Neural cell (in vitro differentiated cells): ENCODE data around the gene ZNF778. TPM values are rescaled to one million over a fixed set of nuclear protein-coding genes. Genes with fewer than 3 reads are reported as not detected.

Source experiments
- H2AFZ ChIP-seq: fragments of 200-600, 300-800 bp; sonication (generic), shearing (Covaris generic); 2 replicates; pipeline ENCODE4 v1.6.0; 2014; ENCODE audit warnings: low read depth, mild to moderate bottlenecking, antibody characterized with exemption, low read length, moderate library complexity
- H3F3A ChIP-seq: fragments of 200-600 bp; shearing (Covaris generic); 2 replicates; pipeline ENCODE4 v1.6.1; 2016; ENCODE audit warnings: mild to moderate bottlenecking, moderate library complexity, mixed read lengths, antibody characterized with exemption, low read length; ENCODE audit not compliant: insufficient read depth, poor library complexity, severe bottlenecking
- H3K27ac ChIP-seq: fragments of 200-600, 300-800 bp; sonication (generic), shearing (Covaris generic); 2 replicates; pipeline ENCODE4 v1.5.1; 2014; ENCODE audit warnings: mild to moderate bottlenecking, low read length, moderate library complexity
- H3K27me3 ChIP-seq: fragments of 300-800, 200-600 bp; sonication (generic), shearing (Covaris generic); 2 replicates; pipeline ENCODE4 v1.6.0; 2014; ENCODE audit warnings: mild to moderate bottlenecking, low read depth, low read length, moderate library complexity; ENCODE audit not compliant: insufficient read depth
- H3K36me3 ChIP-seq: fragments of 300-800, 200-600 bp; sonication (generic), shearing (Covaris generic); 2 replicates; pipeline ENCODE4 v1.5.1; 2014; ENCODE audit warnings: mild to moderate bottlenecking, antibody characterized with exemption, low read length, moderate library complexity; ENCODE audit not compliant: insufficient read depth
- H3K4me2 ChIP-seq: fragments of 300-800, 200-600 bp; sonication (generic), shearing (Covaris generic); 2 replicates; pipeline ENCODE4 v1.6.0; 2014; ENCODE audit warnings: mild to moderate bottlenecking, low read length
- H3K4me3 ChIP-seq: fragments of 300-800, 200-600 bp; sonication (generic), shearing (Covaris generic); 2 replicates; pipeline ENCODE4 v1.5.1; 2014; ENCODE audit warnings: mild to moderate bottlenecking, low read length, moderate library complexity
- H3K79me2 ChIP-seq: fragments of 200-600 bp; shearing (Covaris generic); replicated peaks from 2 replicates; pipeline ENCODE4 v1.6.0; 2014; ENCODE audit warnings: mild to moderate bottlenecking, low read length, moderate library complexity; ENCODE audit not compliant: insufficient read depth
- H3K9ac ChIP-seq: fragments of 300-800, 200-600 bp; sonication (generic), shearing (Covaris generic); 2 replicates; pipeline ENCODE4 v1.6.1; 2016; ENCODE audit warnings: mild to moderate bottlenecking, low read length, mixed read lengths
- H3K9me2 ChIP-seq: fragments of 200-600 bp; shearing (Covaris generic); 2 replicates; pipeline ENCODE4 v1.6.1; 2016; ENCODE audit warnings: mild to moderate bottlenecking, low read length, mixed read lengths; ENCODE audit not compliant: insufficient read depth
- H3K9me3 ChIP-seq: fragments of 200-600, 300-800 bp; sonication (generic), shearing (Covaris generic); 2 replicates; pipeline ENCODE4 v1.6.1; 2016; ENCODE audit warnings: mild to moderate bottlenecking, mixed run types, low read length, moderate library complexity, mixed read lengths
- H4K20me1 ChIP-seq: fragments of 200-600 bp; shearing (Covaris generic); 2 replicates; pipeline ENCODE4 v1.6.1; 2016; ENCODE audit warnings: mild to moderate bottlenecking, mixed run types; ENCODE audit not compliant: insufficient read depth
- EP300 ChIP-seq: fragments of 450-650 bp; conservative IDR thresholded peaks from 2 replicates; pipeline ENCODE4 v1.6.1; 2014; ENCODE audit warnings: antibody characterized with exemption, mild to moderate bottlenecking, moderate library complexity; ENCODE audit not compliant: poor library complexity, severe bottlenecking
- EZH2 ChIP-seq: fragments of 200-600, 300-800 bp; shearing (Covaris generic), sonication (generic); IDR thresholded peaks from 2 replicates; pipeline ENCODE4 v1.6.1; 2014; ENCODE audit warnings: antibody characterized with exemption, low read length, borderline replicate concordance, mild to moderate bottlenecking; ENCODE audit not compliant: insufficient read depth, poor library complexity, severe bottlenecking
- MXI1 ChIP-seq: fragments of 450-650 bp; conservative IDR thresholded peaks from 2 replicates; pipeline ENCODE4 v1.6.1; 2014; ENCODE audit warnings: antibody characterized with exemption, mild to moderate bottlenecking; ENCODE audit not compliant: poor library complexity, severe bottlenecking
- POLR2AphosphoS5 ChIP-seq: IDR thresholded peaks from 2 replicates; pipeline ENCODE4 v1.6.1; 2012
- RAD21 ChIP-seq: fragments of 450-650 bp; conservative IDR thresholded peaks from 2 replicates; pipeline ENCODE4 v1.6.1; 2014; ENCODE audit warnings: antibody characterized with exemption, mild to moderate bottlenecking, moderate library complexity
- SMC3 ChIP-seq: fragments of 450-650 bp; conservative IDR thresholded peaks from 2 replicates; pipeline ENCODE4 v1.6.1; 2014; ENCODE audit warnings: antibody characterized with exemption, mild to moderate bottlenecking, moderate library complexity; ENCODE audit not compliant: poor library complexity
- TAF1 ChIP-seq: IDR thresholded peaks from 2 replicates; pipeline ENCODE4 v1.6.1; 2012; ENCODE audit warnings: low read depth
- polyA plus RNA-seq: library from polyadenylated mRNA; depleted of rRNA; stranded (reverse); fragments of >200 nt; gene quantifications from 2 replicates; pipeline ENCODE4 v1.2.3, GENCODE V29; 2014
- TF ChIP-seq, protein P1 (sequence below): fragments of 450-650 bp; IDR thresholded peaks from 2 replicates; pipeline ENCODE4 v1.5.1; 2014; ENCODE audit warnings: antibody characterized with exemption, mild to moderate bottlenecking, moderate library complexity; ENCODE audit not compliant: poor library complexity, severe bottlenecking
- TF ChIP-seq, protein P2 (sequence below): IDR thresholded peaks from 2 replicates; pipeline ENCODE4 v1.6.1; 2012; ENCODE audit warnings: borderline replicate concordance

Gene ZNF778
- polyA plus RNA-seq, 1 donor from 2014 or later = 14.7 TPM

DNA sequence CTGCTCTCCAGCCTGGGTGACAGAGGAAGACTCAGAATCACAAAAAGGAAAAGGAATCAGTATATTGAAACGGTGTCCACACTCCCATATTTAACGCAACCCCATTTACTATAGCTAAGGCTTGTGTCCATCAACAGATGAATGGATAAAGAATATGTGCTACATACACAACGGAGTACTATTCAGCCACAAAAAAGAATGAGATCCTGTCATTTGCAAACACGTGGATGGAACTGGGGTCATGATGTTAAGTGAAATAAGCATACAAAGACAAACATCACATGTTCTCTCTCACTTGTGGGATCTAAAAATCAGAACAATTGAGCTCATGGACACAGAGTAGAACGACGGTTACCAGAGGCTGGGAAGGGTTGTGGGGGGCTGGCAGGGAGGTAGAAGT lies 55.1 kb downstream of the ZNF778 start:
- Histone ChIP-seq H3K9me2 (no peaks in the 10 kb centered on the region), H3K36me3 (peaks cover 5% of the 10 kb centered on the region), H3K27me3 (no peaks in the 10 kb centered on the region), H3K27ac (no peak overlapping the region), H3K9ac (no peak overlapping the region), H3F3A (no peaks in the 10 kb centered on the region), H2AFZ (no peak overlapping the region), H3K9me3 (no peaks in the 10 kb centered on the region), H4K20me1 (no peaks in the 10 kb centered on the region), H3K79me2 (no peaks in the 10 kb centered on the region), H3K4me2 (no peak overlapping the region), H3K4me3 (no peak overlapping the region)
- TF ChIP-seq POLR2AphosphoS5 = no peak
- no peak for TF ChIP-seq EZH2
- no peak for TF ChIP-seq RAD21
- no peak for TF ChIP-seq SMC3
- TF ChIP-seq, protein P1, sequence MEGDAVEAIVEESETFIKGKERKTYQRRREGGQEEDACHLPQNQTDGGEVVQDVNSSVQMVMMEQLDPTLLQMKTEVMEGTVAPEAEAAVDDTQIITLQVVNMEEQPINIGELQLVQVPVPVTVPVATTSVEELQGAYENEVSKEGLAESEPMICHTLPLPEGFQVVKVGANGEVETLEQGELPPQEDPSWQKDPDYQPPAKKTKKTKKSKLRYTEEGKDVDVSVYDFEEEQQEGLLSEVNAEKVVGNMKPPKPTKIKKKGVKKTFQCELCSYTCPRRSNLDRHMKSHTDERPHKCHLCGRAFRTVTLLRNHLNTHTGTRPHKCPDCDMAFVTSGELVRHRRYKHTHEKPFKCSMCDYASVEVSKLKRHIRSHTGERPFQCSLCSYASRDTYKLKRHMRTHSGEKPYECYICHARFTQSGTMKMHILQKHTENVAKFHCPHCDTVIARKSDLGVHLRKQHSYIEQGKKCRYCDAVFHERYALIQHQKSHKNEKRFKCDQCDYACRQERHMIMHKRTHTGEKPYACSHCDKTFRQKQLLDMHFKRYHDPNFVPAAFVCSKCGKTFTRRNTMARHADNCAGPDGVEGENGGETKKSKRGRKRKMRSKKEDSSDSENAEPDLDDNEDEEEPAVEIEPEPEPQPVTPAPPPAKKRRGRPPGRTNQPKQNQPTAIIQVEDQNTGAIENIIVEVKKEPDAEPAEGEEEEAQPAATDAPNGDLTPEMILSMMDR = no peak
- no peak for TF ChIP-seq EP300
- no peak for TF ChIP-seq MXI1
- TF ChIP-seq, protein P2, sequence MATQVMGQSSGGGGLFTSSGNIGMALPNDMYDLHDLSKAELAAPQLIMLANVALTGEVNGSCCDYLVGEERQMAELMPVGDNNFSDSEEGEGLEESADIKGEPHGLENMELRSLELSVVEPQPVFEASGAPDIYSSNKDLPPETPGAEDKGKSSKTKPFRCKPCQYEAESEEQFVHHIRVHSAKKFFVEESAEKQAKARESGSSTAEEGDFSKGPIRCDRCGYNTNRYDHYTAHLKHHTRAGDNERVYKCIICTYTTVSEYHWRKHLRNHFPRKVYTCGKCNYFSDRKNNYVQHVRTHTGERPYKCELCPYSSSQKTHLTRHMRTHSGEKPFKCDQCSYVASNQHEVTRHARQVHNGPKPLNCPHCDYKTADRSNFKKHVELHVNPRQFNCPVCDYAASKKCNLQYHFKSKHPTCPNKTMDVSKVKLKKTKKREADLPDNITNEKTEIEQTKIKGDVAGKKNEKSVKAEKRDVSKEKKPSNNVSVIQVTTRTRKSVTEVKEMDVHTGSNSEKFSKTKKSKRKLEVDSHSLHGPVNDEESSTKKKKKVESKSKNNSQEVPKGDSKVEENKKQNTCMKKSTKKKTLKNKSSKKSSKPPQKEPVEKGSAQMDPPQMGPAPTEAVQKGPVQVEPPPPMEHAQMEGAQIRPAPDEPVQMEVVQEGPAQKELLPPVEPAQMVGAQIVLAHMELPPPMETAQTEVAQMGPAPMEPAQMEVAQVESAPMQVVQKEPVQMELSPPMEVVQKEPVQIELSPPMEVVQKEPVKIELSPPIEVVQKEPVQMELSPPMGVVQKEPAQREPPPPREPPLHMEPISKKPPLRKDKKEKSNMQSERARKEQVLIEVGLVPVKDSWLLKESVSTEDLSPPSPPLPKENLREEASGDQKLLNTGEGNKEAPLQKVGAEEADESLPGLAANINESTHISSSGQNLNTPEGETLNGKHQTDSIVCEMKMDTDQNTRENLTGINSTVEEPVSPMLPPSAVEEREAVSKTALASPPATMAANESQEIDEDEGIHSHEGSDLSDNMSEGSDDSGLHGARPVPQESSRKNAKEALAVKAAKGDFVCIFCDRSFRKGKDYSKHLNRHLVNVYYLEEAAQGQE = no peak
- no peak for TF ChIP-seq TAF1

DNA sequence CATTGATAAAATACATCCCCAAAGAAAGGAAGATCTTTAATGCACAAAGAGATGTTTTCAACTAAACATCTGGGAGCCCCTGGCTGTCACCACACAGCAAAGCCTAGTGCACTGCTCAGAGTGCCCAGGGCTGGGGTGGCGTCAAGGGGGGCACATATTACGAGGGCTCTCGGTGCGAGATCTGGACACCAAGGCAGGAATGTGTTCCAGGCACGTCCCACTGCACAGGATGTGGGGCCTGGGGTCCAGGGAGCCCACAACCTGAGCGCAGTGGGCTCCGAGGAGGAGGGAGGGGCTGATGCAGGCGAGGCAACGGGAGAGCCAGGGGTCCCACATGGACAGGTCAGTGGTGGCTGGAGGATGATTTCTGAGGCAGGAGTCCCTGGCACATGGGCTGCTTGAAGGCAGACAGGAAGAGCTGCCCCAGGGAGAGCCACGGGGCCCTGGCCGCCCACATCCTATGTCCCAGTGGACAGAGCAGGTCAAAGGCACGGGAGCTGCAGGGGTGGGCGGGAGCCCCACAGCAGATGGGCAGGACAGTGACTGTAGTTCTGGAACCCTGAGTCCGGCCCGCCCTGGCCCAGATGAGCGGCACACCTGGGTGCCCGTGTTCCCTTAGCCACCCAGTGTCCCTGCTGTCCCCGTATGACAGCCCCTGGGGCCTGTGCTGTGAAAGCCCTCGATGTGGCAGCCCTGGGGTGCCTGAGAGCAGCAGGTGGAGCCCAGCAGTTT lies 56.4 kb downstream of the ZNF778 start:
- Histone ChIP-seq H3K4me2 (no peak overlapping the region), H3K36me3 (peaks cover 5% of the 10 kb centered on the region), H3K27ac (no peak overlapping the region), H3F3A (no peaks in the 10 kb centered on the region), H3K27me3 (no peaks in the 10 kb centered on the region), H3K9ac (no peak overlapping the region), H3K9me2 (no peaks in the 10 kb centered on the region), H2AFZ (no peak overlapping the region), H3K9me3 (no peaks in the 10 kb centered on the region), H3K4me3 (no peak overlapping the region), H4K20me1 (no peaks in the 10 kb centered on the region), H3K79me2 (no peaks in the 10 kb centered on the region)
- TF ChIP-seq, protein P2 = no peak
- no peak for TF ChIP-seq POLR2AphosphoS5
- TF ChIP-seq MXI1 = no peak
- TF ChIP-seq, protein P1 = no peak
- no peak for TF ChIP-seq EZH2
